ENCODE measurements around the gene ACTRT2. TPM values are rescaled to one million over a fixed set of nuclear protein-coding genes. Genes with fewer than 3 reads are reported as not detected.
A peak's percentile ranks its signal among the peaks of the same experiment; 100 is the strongest.

Gene ACTRT2
- total and polyA plus RNA-seq, 5 donors, result not detected

DNA sequence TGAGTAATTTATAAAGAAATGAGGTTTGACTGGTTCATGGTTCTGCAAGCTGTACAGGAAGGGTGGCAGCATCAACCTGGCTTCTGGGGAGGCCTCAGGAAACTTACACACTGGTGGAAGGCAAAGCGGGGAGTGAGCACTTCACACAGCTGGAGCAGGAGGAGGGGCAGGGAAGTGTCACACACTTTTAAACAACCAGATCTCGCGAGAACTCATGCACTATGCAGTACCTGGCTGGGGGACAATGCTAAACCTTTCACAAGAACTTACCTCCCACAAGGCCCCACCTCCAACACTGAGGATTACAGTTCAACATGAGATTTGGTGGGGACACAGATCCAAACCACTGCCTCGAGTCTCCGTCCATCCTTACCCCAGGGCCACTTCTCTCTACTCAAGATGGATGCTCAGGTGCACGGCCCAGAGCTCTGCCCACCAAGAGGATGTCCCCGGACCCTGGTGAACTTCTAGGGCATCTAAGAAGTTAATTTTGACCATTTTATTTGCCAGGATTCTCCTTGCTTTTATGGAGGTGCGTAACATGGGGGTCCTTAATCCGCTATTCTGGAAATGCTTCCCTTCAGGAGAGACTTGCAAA lies 22.7 kb upstream of the ACTRT2 start:
- DNase-seq, result no peak
- H3K27me3 ChIP-seq (ENCODE audit: control insufficient read depth, insufficient read depth), result no peaks in the 10 kb centered on the region
- WGBS, result 83% methylated on average over 9 of the region's 9 CpGs

GRCh38 chr1:2999138-2999537 lies 22.1 kb upstream of the ACTRT2 start:
- DNase-seq (no peak), ATAC-seq (no peak)
- no peaks in the 10 kb centered on the region for H3K4me1 ChIP-seq (ENCODE audit: control insufficient read depth, insufficient read depth, low read length)
- H3K4me3 ChIP-seq (ENCODE audit: low read length), result no peak overlapping the region
- H3K27ac ChIP-seq (ENCODE audit: low read length), result no peak overlapping the region
- 70% methylated on average over 2 of the region's 2 CpGs for WGBS
- no peaks in the 10 kb centered on the region for H3K9me3 ChIP-seq (ENCODE audit: control insufficient read depth, low read length)
- intact Hi-C loops (cut with DNase I), result no loop called here
- no peaks in the 10 kb centered on the region for H3K27me3 ChIP-seq (ENCODE audit: control insufficient read depth, insufficient read depth)

More for the DNA sequence above, 22.7 kb upstream of the ACTRT2 start:
- H3K9me3 ChIP-seq (ENCODE audit: control insufficient read depth, low read length), result peaks cover 3% of the 10 kb centered on the region
- intact Hi-C loops (cut with DNase I), result no loop called here
- no peaks in the 10 kb centered on the region for H3K4me1 ChIP-seq (ENCODE audit: control insufficient read depth, insufficient read depth, low read length)
- H3K4me3 ChIP-seq (ENCODE audit: low read length), result no peak overlapping the region
- ATAC-seq, result no peak
- H3K27ac ChIP-seq (ENCODE audit: low read length), result no peak overlapping the region

- intact Hi-C loops (cut with DNase I), result no loop called here
- Histone ChIP-seq H3K27ac (ENCODE audit: low read length) (no peak overlapping the region), H3K4me1 (ENCODE audit: control insufficient read depth, insufficient read depth, low read length) (no peaks in the 10 kb centered on the region), H3K27me3 (ENCODE audit: control insufficient read depth, insufficient read depth) (no peaks in the 10 kb centered on the region), H3K9me3 (ENCODE audit: control insufficient read depth, low read length) (no peaks in the 10 kb centered on the region), H3K4me3 (ENCODE audit: low read length) (no peak overlapping the region)
- ATAC-seq, result no peak
- peak in 1 of 3 donors; percentile 3 for DNase-seq
- WGBS, result 69% methylated on average over 6 of the region's 6 CpGs
Measured at GRCh38 chr1:2999571-2999970, 21.7 kb upstream of the ACTRT2 start.

DNA sequence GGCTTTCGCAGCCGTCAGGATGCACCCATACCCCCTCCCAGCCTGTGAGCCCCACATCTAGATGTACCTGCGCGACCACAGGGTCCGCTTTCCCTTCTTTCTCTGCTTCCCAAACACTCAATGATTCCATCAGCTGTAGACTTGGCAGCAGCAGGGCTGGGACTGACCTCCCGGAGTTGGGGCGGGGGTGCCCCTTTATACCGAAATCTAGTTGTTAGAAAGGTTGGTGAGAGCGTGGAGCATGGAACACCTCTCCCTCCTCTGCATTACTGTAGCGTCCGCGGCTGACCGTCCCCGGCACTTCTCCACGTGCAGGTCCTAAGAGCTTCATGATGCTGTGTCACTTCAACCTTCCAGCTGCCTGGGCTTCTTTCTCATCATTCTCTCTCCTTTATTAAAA lies 21.1 kb upstream of the ACTRT2 start:
- DNase-seq (no peak), ATAC-seq (no peak)
- H3K4me1 ChIP-seq (ENCODE audit: control insufficient read depth, insufficient read depth, low read length), result no peaks in the 10 kb centered on the region
- 87% methylated on average over 15 of the region's 15 CpGs for WGBS
- H3K27me3 ChIP-seq (ENCODE audit: control insufficient read depth, insufficient read depth), result no peaks in the 10 kb centered on the region
- H3K27ac ChIP-seq (ENCODE audit: low read length), result no peak overlapping the region
- H3K9me3 ChIP-seq (ENCODE audit: control insufficient read depth, low read length), result no peaks in the 10 kb centered on the region
- intact Hi-C loops (cut with DNase I), result no loop called here
- H3K4me3 ChIP-seq (ENCODE audit: low read length), result no peak overlapping the region

GRCh38 chr1:3000671-3001470 lies 20.4 kb upstream of the ACTRT2 start:
- DNase-seq (no peak), ATAC-seq (no peak)
- H3K27ac ChIP-seq (ENCODE audit: low read length), result no peak overlapping the region
- no peaks in the 10 kb centered on the region for H3K9me3 ChIP-seq (ENCODE audit: control insufficient read depth, low read length)
- intact Hi-C loops (cut with DNase I), result no loop called here
- no peaks in the 10 kb centered on the region for H3K4me1 ChIP-seq (ENCODE audit: control insufficient read depth, insufficient read depth, low read length)
- no peak overlapping the region for H3K4me3 ChIP-seq (ENCODE audit: low read length)
- WGBS, result 73% methylated on average over 20 of the region's 20 CpGs
- no peaks in the 10 kb centered on the region for H3K27me3 ChIP-seq (ENCODE audit: control insufficient read depth, insufficient read depth)

DNA sequence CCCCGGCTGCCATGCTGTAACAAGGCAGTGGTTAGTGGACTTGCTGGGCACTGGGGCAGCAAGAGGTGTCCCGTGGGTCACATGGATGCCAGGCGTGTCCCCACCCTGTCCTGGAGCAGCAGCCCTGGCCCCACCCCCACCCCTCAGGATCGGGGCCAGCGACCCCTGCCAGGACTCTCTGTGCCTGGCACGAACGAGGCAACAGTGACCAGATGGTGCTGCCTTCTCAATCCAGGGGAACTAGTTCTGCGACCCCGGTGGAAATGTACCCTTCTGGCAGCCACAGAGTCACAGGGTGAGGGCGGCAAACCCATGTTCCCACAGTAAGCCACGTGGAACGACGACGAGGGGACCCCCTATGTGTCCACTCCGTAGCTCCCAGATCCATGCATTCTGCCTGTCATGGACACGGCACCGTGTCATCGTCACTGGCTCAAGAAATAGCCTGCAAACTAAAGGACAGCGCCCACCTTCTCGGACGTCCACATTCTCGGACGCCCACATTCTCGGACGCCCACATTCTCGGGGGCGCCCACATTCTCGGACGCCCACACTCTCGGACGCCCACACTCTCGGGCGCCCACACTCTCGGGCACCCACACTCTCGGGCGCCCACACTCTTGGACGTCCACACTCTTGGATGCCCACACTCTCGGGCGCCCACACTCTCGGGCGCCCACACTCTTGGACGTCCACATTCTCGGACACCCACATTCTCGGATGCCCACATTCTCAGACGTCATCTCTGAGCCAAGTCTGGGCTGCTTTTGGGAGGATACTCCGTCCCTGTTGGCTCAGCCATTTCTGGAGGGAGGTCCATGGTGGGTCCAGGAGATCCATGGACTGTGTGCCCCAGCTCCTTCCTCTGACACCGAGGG lies 19.6 kb upstream of the ACTRT2 start:
- no peak overlapping the region for H3K4me3 ChIP-seq (ENCODE audit: low read length)
- intact Hi-C loops (cut with DNase I), result no loop called here
- H3K27me3 ChIP-seq (ENCODE audit: control insufficient read depth, insufficient read depth), result no peaks in the 10 kb centered on the region
- 89% methylated on average over 47 of the region's 47 CpGs for WGBS
- ATAC-seq (no peak), DNase-seq (no peak)
- no peak overlapping the region for H3K27ac ChIP-seq (ENCODE audit: low read length)
- H3K4me1 ChIP-seq (ENCODE audit: control insufficient read depth, insufficient read depth, low read length), result no peaks in the 10 kb centered on the region
- H3K9me3 ChIP-seq (ENCODE audit: control insufficient read depth, low read length), result no peaks in the 10 kb centered on the region

- ATAC-seq, result no peak
Measured at GRCh38 chr1:3002349-3003038, 18.8 kb upstream of the ACTRT2 start.

DNA sequence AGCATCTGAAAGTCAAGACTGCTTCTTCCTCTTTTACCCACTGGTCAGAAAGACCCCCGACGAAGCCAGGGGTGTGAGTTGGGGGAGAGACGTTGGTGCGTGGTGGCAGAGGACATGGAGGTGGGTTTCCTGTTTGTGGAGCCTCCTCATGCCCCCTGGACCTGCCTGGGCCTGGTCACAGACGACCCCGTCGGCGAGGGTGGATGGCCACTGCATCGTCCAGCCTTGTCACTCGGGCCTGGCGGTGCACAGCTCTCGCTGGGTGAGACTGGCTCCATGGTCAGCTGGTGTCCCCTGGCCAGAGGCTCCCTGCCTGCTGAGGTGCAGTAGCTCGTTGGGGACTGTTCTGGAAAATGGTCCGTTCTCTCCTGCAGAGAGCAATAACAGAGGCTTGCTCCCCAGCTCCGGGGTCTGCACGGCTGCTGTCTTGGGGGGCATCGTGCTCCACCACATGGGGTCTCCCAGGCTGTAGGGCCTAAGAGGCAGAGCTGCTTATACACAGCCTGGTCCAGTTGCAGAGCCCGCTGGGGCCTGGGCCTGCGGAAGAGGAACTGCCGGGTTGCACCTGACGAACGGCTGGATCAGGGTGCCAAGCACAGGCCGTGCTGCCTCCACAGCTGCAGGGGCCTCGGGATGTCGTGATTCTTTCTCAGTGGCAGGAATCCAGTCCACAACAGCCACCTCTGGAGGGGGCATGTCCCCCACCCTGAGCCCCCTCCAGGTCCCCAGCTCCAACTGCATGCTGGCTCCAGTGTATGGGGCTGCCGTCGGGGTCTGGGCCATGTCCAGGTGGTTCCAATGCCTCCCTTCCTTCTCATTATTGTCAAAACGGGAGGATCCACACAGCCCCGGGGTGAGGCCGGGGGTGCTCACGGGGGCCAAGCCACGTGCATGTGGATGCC lies 18.0 kb upstream of the ACTRT2 start:
- Histone ChIP-seq H3K9me3 (ENCODE audit: control insufficient read depth, low read length) (peaks cover 2% of the 10 kb centered on the region), H3K27me3 (ENCODE audit: control insufficient read depth, insufficient read depth) (no peaks in the 10 kb centered on the region), H3K4me1 (ENCODE audit: control insufficient read depth, insufficient read depth, low read length) (no peaks in the 10 kb centered on the region), H3K4me3 (ENCODE audit: low read length) (no peak overlapping the region), H3K27ac (ENCODE audit: low read length) (no peak overlapping the region)
- peak in 2 of 3 donors; percentile 29 to 32 for DNase-seq
- no peak for ATAC-seq
- WGBS, result 84% methylated on average over 32 of the region's 32 CpGs
- intact Hi-C loops (cut with DNase I), result no loop called here

More at GRCh38 chr1:3002349-3003038, 18.8 kb upstream of the ACTRT2 start:
- peak in 1 of 3 donors; percentile 3 for DNase-seq
- Histone ChIP-seq H3K4me1 (ENCODE audit: control insufficient read depth, insufficient read depth, low read length) (no peaks in the 10 kb centered on the region), H3K4me3 (ENCODE audit: low read length) (no peak overlapping the region), H3K9me3 (ENCODE audit: control insufficient read depth, low read length) (no peaks in the 10 kb centered on the region), H3K27me3 (ENCODE audit: control insufficient read depth, insufficient read depth) (no peaks in the 10 kb centered on the region), H3K27ac (ENCODE audit: low read length) (no peak overlapping the region)
- intact Hi-C loops (cut with DNase I), result no loop called here
- 89% methylated on average over 23 of the region's 23 CpGs for WGBS

DNA sequence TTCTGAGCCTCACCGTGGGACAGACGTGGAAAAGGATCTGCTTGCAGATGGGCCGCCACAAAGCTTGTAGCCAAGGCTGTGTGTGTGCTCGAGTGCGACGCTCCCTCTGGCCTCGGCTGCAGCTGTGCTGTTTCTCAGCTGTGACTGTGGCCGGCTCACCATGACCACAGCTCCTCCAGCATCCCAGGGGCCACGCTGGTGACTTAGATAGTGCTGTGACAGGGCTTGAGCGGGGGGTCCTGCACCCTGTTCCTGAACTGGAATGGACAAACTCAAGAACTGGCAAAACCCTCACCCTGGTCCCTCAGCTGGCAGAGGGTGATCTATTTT lies 17.4 kb upstream of the ACTRT2 start:
- DNase-seq (no peak), ATAC-seq (no peak)
- no peak overlapping the region for H3K4me3 ChIP-seq (ENCODE audit: low read length)
- peaks cover 6% of the 10 kb centered on the region for H3K9me3 ChIP-seq (ENCODE audit: control insufficient read depth, low read length)
- WGBS, result 83% methylated on average over 10 of the region's 10 CpGs
- no peaks in the 10 kb centered on the region for H3K27me3 ChIP-seq (ENCODE audit: control insufficient read depth, insufficient read depth)
- H3K27ac ChIP-seq (ENCODE audit: low read length), result no peak overlapping the region
- intact Hi-C loops (cut with DNase I), result no loop called here
- H3K4me1 ChIP-seq (ENCODE audit: control insufficient read depth, insufficient read depth, low read length), result no peaks in the 10 kb centered on the region

Measured in right cardiac atrium (tissue), 5 donors.